Endothelial cell of umbilical vein (primary cell): ENCODE data around the gene MTIF3. TPM values are rescaled to one million over a fixed set of nuclear protein-coding genes. Genes with fewer than 3 reads are reported as not detected.

Source experiments
- BruUV-seq: library from RNA; stranded (reverse); fragments of 400-500 nt; replicated peaks from 2 replicates; lab custom pipeline; 2021; lab: Mats Ljungman, UMichigan
- CTCF ChIA-PET: fragments of 300-600, 350-600 bp; sonication (Branson Sonifier 250); formaldehyde crosslinking; loops from one replicate; lab custom pipeline; 2021; ENCODE audit warnings: antibody characterized with exemption, inconsistent platforms; lab: Charles Lee
- POLR2A ChIA-PET: fragments of 300-600, 350-600 bp; sonication (Branson Sonifier 250); formaldehyde crosslinking; loops from one replicate; lab custom pipeline; 2021; ENCODE audit warnings: antibody characterized with exemption, inconsistent platforms; lab: Charles Lee
- DNase-seq: peaks from one replicate; pipeline ENCODE4 v3.0.0-alpha.2; 2011; ENCODE audit warnings: low read depth, low spot score
- FAIRE-seq: peaks from 2 replicates; lab custom pipeline; 2011; peaks lifted over from hg19 to GRCh38; lab: Jason Lieb, UNC
- H2AFZ ChIP-seq: 2 replicates; pipeline ENCODE4 v1.6.0; 2012; ENCODE audit warnings: low read depth, low read length, control low read depth, inconsistent platforms
- H3K27ac ChIP-seq: 2 replicates; pipeline ENCODE4 v1.5.1; 2011; ENCODE audit warnings: low read depth, mild to moderate bottlenecking, control low read depth, low read length, moderate library complexity; ENCODE audit not compliant: insufficient read depth
- H3K27me3 ChIP-seq, 2 experiments: 2 replicates each; pipeline versions ENCODE4 v1.6.0 to v1.6.1; 2011; ENCODE audit warnings: low read length in 2 of 2, mixed read lengths in 1 of 2; ENCODE audit not compliant: control insufficient read depth in 2 of 2, insufficient read depth in 2 of 2
- H3K36me3 ChIP-seq, 2 experiments: 2 replicates in 1 of 2; 3 replicates in 1 of 2; pipeline ENCODE4 v1.5.1; 2011; ENCODE audit warnings: low read length in 2 of 2, mild to moderate bottlenecking in 1 of 2, moderate library complexity in 1 of 2; ENCODE audit not compliant: control insufficient read depth in 2 of 2, insufficient read depth in 2 of 2; ENCODE audit errors: extremely low read depth in 1 of 2
- H3K4me1 ChIP-seq: 3 replicates; pipeline ENCODE4 v1.5.1; 2011; ENCODE audit warnings: mild to moderate bottlenecking, low read length; ENCODE audit not compliant: control insufficient read depth, insufficient read depth; ENCODE audit errors: extremely low read depth
- H3K4me2 ChIP-seq: 2 replicates; pipeline ENCODE4 v1.6.1; 2011; ENCODE audit warnings: low read length, control low read depth, mixed read lengths; ENCODE audit not compliant: insufficient read depth
- H3K4me3 ChIP-seq, 3 experiments: fragments of 200-600 bp in 1 of 3; sonication (generic), shearing (Covaris generic) in 1 of 3; replicated peaks in 1 of 3; 2 replicates each; pipeline ENCODE4 v1.5.1; 2011 to 2016; ENCODE audit warnings: control low read depth in 3 of 3, low read length in 3 of 3, mild to moderate bottlenecking in 2 of 3, inconsistent platforms in 1 of 3, low read depth in 1 of 3, moderate library complexity in 1 of 3; ENCODE audit not compliant: insufficient read depth in 1 of 3
- H3K79me2 ChIP-seq: 2 replicates; pipeline ENCODE4 v1.6.0; 2012; ENCODE audit warnings: low read length, inconsistent platforms; ENCODE audit not compliant: control insufficient read depth, insufficient read depth
- H3K9ac ChIP-seq: replicated peaks from 2 replicates; pipeline ENCODE3; 2011; ENCODE audit warnings: low read length, control low read depth; ENCODE audit not compliant: insufficient read depth; ENCODE audit errors: extremely low read depth
- H3K9me1 ChIP-seq: replicated peaks from 3 replicates; pipeline ENCODE4 v1.6.0; 2011; ENCODE audit warnings: mild to moderate bottlenecking, low read length; ENCODE audit not compliant: control insufficient read depth, insufficient read depth; ENCODE audit errors: extremely low read depth
- H3K9me3 ChIP-seq: replicated peaks from 2 replicates; pipeline ENCODE4 v1.5.1; 2012; ENCODE audit warnings: low read length, inconsistent platforms; ENCODE audit not compliant: control insufficient read depth, insufficient read depth
- H4K20me1 ChIP-seq: replicated peaks from 2 replicates; pipeline ENCODE3; 2011; ENCODE audit warnings: mild to moderate bottlenecking, low read length; ENCODE audit not compliant: control insufficient read depth, insufficient read depth; ENCODE audit errors: extremely low read depth
- CTCF ChIP-seq, 2 donors: IDR thresholded peaks; 1 replicate in 1 of 2; 2 replicates in 1 of 2; pipeline ENCODE4 v1.5.1; 2011; ENCODE audit warnings: low read length in 2 of 2, mild to moderate bottlenecking in 2 of 2, moderate library complexity in 2 of 2, control low read depth in 1 of 2, inconsistent platforms in 1 of 2, low read depth in 1 of 2; ENCODE audit not compliant: insufficient read depth in 1 of 2; ENCODE audit errors: extremely low read depth in 1 of 2
- EZH2 ChIP-seq: IDR thresholded peaks from 2 replicates; pipeline ENCODE4 v1.6.1; 2012; ENCODE audit warnings: borderline replicate concordance, low read depth, mild to moderate bottlenecking, moderate library complexity, low read length, inconsistent platforms; ENCODE audit not compliant: severe bottlenecking
- FOS ChIP-seq: IDR thresholded peaks from 2 replicates; pipeline ENCODE4 v1.6.1; 2011; ENCODE audit warnings: mild to moderate bottlenecking, low read length, moderate library complexity, borderline replicate concordance; ENCODE audit not compliant: insufficient read depth
- GATA2 ChIP-seq: IDR thresholded peaks from 2 replicates; pipeline ENCODE4 v1.7.0; 2011; ENCODE audit warnings: low read depth, mild to moderate bottlenecking, moderate library complexity, mixed read lengths, low read length; ENCODE audit not compliant: insufficient read length, insufficient read depth
- JUN ChIP-seq: IDR thresholded peaks from 2 replicates; pipeline ENCODE4 v1.6.1; 2011; ENCODE audit warnings: borderline replicate concordance, low read depth; ENCODE audit not compliant: insufficient read length, insufficient read depth
- MAX ChIP-seq: IDR thresholded peaks from 2 replicates; pipeline ENCODE4 v1.6.1; 2011; ENCODE audit not compliant: insufficient read depth, insufficient read length
- MYC ChIP-seq: IDR thresholded peaks from one replicate; pipeline ENCODE4 v1.6.1; 2011; ENCODE audit warnings: mild to moderate bottlenecking, low read depth, low read length
- POLR2A ChIP-seq: IDR thresholded peaks from 2 replicates; pipeline ENCODE4 v1.6.1; 2012; ENCODE audit warnings: low read depth, mild to moderate bottlenecking, control low read depth, low read length
- POLR2AphosphoS5 ChIP-seq: IDR thresholded peaks from 2 replicates; pipeline ENCODE4 v1.6.1; 2012; ENCODE audit warnings: low read depth, mild to moderate bottlenecking, control low read depth, low read length, moderate library complexity; ENCODE audit not compliant: insufficient read depth
- dilution Hi-C: fragments of 300-500 bp; cut with MboI; formaldehyde crosslinking; loops from one replicate; pipeline ENCODE4 v1.15.0; 2019; ENCODE audit warnings: low sequenced_read_pairs; ENCODE audit not compliant: extremely low pct_ligation_motif_present
- intact Hi-C: fragments of 100-400 bp; cut with micrococcal nuclease; formaldehyde crosslinking; loops from one replicate; pipeline ENCODE4 v1.10.0; 2022
- polyA plus RNA-seq, 4 experiments: library from polyadenylated mRNA; depleted of rRNA in 3 of 4; stranded (reverse) in 3 of 4; unstranded in 1 of 4; fragments of >200 nt; gene quantifications; 2 replicates each; pipeline versions ENCODE4 v1.2.1 to v1.2.3, GENCODE V29; 2011 to 2012; ENCODE audit warnings: missing spikeins in 1 of 4
- total RNA-seq: library from RNA; stranded (reverse); gene quantifications from 2 replicates; pipeline ENCODE4 v1.2.3, GENCODE V29; 2021

MTIF3 gene
- total and polyA plus RNA-seq, 2 donors (not counting 3 experiments of a cell fraction or from before 2014, with no cell fraction given) = 23.5 to 37.5 TPM

- Histone ChIP-seq H3K79me2 (no peaks in the 10 kb centered on the region), H2AFZ (no peak overlapping the region), H3K4me2 (no peak overlapping the region), H3K27ac (no peak overlapping the region), H3K27me3 (peaks cover 0 to 3% of the 10 kb centered on the region in 2 experiments), H4K20me1 (no peaks in the 10 kb centered on the region), H3K9me3 (no peaks in the 10 kb centered on the region), H3K4me1 (no peaks in the 10 kb centered on the region), H3K9ac (no peak overlapping the region), H3K36me3 (no peaks in the 10 kb centered on the region), H3K4me3 (no peak overlapping the region), H3K9me1 (no peaks in the 10 kb centered on the region)
- ChIA-PET CTCF (no interaction called here), POLR2A (no interaction called here)
- intact Hi-C loops = no loop called here
- dilution Hi-C loops = no loop called here
- DNase-seq (no peak), FAIRE-seq (no peak)
- no TSS peak for BruUV-seq
- TF ChIP-seq MAX (no peak), MYC (no peak), POLR2A (no peak), CTCF (IDR thresholded peaks at IDR 0.05; ENCODE audit: extremely low read depth in 1 of 2, insufficient read depth in 1 of 2, low read depth in 1 of 2, low read length in 2 of 2) (no peak), GATA2 (no peak), JUN (no peak), FOS (no peak), POLR2AphosphoS5 (no peak), EZH2 (no peak)
Measured at GRCh38 chr13:27493981-27494380, 43.6 kb upstream of the MTIF3 start.
